WTC11 (cell line): ENCODE data around the gene CAMK2G.

Experiments
- JUN ChIP-seq: sonication (generic); formaldehyde crosslinking; IDR thresholded peaks from 2 replicates; pipeline ENCODE4 v1.8.0; 2023; ENCODE audit warnings: mild to moderate bottlenecking, missing genetic modification reagents
- TF ChIP-seq, protein P1 (sequence below): sonication (generic); formaldehyde crosslinking; IDR thresholded peaks from 2 replicates; pipeline ENCODE4 v1.8.1; 2023; ENCODE audit warnings: mild to moderate bottlenecking, missing genetic modification reagents
- TF ChIP-seq, protein P2 (sequence below): fragments of 200-600 bp; IDR thresholded peaks from 2 replicates; pipeline ENCODE4 v1.8.0; 2022; ENCODE audit warnings: antibody characterized with exemption
- TF ChIP-seq, protein P3 (sequence below): sonication (generic); formaldehyde crosslinking; IDR thresholded peaks from 2 replicates; pipeline ENCODE4 v1.8.1; 2022; ENCODE audit warnings: mild to moderate bottlenecking, missing genetic modification reagents, moderate library complexity, borderline replicate concordance

DNA sequence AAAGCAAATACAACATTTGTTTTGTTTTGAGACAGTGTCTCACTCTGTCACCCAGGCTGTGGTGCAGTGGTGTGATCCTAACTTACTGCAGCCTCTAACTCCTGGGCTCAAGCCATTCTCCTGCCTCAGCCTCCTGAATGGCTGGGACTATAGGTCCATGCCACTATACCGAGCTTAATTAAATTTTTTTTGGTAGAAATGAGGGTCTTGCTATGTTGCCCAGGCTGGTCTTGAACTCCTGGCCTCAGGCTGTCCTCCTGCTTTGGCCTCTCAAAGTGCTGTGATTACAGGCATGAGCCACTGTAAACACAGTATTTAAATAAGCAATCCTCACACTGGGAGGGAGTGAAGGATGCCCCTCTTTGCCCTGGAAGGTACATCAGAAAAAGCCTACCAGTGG, 4.0 kb upstream of the CAMK2G start:
- TF ChIP-seq, protein P1, sequence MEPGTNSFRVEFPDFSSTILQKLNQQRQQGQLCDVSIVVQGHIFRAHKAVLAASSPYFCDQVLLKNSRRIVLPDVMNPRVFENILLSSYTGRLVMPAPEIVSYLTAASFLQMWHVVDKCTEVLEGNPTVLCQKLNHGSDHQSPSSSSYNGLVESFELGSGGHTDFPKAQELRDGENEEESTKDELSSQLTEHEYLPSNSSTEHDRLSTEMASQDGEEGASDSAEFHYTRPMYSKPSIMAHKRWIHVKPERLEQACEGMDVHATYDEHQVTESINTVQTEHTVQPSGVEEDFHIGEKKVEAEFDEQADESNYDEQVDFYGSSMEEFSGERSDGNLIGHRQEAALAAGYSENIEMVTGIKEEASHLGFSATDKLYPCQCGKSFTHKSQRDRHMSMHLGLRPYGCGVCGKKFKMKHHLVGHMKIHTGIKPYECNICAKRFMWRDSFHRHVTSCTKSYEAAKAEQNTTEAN = no peak
- TF ChIP-seq, protein P2, sequence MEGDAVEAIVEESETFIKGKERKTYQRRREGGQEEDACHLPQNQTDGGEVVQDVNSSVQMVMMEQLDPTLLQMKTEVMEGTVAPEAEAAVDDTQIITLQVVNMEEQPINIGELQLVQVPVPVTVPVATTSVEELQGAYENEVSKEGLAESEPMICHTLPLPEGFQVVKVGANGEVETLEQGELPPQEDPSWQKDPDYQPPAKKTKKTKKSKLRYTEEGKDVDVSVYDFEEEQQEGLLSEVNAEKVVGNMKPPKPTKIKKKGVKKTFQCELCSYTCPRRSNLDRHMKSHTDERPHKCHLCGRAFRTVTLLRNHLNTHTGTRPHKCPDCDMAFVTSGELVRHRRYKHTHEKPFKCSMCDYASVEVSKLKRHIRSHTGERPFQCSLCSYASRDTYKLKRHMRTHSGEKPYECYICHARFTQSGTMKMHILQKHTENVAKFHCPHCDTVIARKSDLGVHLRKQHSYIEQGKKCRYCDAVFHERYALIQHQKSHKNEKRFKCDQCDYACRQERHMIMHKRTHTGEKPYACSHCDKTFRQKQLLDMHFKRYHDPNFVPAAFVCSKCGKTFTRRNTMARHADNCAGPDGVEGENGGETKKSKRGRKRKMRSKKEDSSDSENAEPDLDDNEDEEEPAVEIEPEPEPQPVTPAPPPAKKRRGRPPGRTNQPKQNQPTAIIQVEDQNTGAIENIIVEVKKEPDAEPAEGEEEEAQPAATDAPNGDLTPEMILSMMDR = no peak
- TF ChIP-seq JUN = no peak
- TF ChIP-seq, protein P3, sequence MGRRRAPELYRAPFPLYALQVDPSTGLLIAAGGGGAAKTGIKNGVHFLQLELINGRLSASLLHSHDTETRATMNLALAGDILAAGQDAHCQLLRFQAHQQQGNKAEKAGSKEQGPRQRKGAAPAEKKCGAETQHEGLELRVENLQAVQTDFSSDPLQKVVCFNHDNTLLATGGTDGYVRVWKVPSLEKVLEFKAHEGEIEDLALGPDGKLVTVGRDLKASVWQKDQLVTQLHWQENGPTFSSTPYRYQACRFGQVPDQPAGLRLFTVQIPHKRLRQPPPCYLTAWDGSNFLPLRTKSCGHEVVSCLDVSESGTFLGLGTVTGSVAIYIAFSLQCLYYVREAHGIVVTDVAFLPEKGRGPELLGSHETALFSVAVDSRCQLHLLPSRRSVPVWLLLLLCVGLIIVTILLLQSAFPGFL (CRISPR knock-in tag) = no peak
